Muscle layer of duodenum (tissue), 2 donors: ENCODE data around the gene KCNK5.

ENCODE experiments used
- H3K27ac ChIP-seq: one replicate; pipeline ENCODE4 v1.7.0; 2013; ENCODE audit warnings: mild to moderate bottlenecking, low read length
- H3K27me3 ChIP-seq: one replicate; pipeline ENCODE4 v1.7.0; 2013; ENCODE audit warnings: low read depth, mild to moderate bottlenecking, control low read depth, low read length
- H3K36me3 ChIP-seq, 2 donors: one replicate each; pipeline ENCODE4 v1.7.0; 2013; ENCODE audit warnings: low read length in 2 of 2, control low read depth in 1 of 2, mild to moderate bottlenecking in 1 of 2; ENCODE audit not compliant: insufficient read depth in 2 of 2, control insufficient read depth in 1 of 2
- H3K4me1 ChIP-seq, 2 donors: one replicate each; pipeline ENCODE4 v1.7.0; 2013; ENCODE audit warnings: low read length in 2 of 2, mild to moderate bottlenecking in 2 of 2, control low read depth in 1 of 2, moderate library complexity in 1 of 2; ENCODE audit not compliant: insufficient read depth in 2 of 2, control insufficient read depth in 1 of 2
- H3K4me3 ChIP-seq, 2 donors: one replicate each; pipeline ENCODE4 v1.7.0; 2013; ENCODE audit warnings: low read length in 2 of 2, low read depth in 1 of 2, mild to moderate bottlenecking in 1 of 2
- H3K9me3 ChIP-seq, 2 donors: one replicate each; pipeline ENCODE4 v1.7.0; 2013; ENCODE audit warnings: low read length in 2 of 2, control low read depth in 1 of 2, mild to moderate bottlenecking in 1 of 2; ENCODE audit not compliant: control insufficient read depth in 1 of 2
- donor health status: healthy.

Gene KCNK5

GRCh38 chr6:39184906-39185580 lies 44.2 kb downstream of the KCNK5 start:
- Histone ChIP-seq H3K4me3 (no peak overlapping the region), H3K27ac (peak overlapping the region; percentile 69), H3K4me1 (no peaks in the 10 kb centered on the region), H3K27me3 (no peaks in the 10 kb centered on the region), H3K36me3 (no peaks in the 10 kb centered on the region), H3K9me3 (no peaks in the 10 kb centered on the region)

- Histone ChIP-seq H3K27me3 (no peaks in the 10 kb centered on the region), H3K4me1 (no peaks in the 10 kb centered on the region), H3K4me3 (no peak overlapping the region), H3K36me3 (no peaks in the 10 kb centered on the region), H3K27ac (no peak overlapping the region), H3K9me3 (peaks cover 0 to 2% of the 10 kb centered on the region in 2 donors)
Measured at GRCh38 chr6:39182604-39183003, 46.7 kb downstream of the KCNK5 start.

DNA sequence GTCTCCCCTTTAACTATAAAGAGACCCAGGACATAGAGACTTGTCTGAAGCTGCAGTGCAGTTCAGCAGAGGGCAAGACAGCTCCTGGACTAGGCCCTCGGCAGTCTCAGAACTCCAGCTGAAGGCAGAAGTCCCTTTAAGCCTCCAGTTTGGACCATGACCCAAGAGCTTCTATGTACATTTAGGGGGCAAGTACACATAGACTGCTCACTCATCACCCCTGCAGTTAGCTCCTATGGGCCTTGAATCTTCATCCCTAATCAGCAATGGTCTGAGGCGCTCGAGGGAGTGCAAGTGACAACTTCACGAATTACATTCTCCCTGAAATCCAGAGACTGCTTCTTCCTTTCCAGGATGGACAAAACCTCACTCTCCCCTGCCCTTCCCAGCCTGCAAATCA lies 47.4 kb downstream of the KCNK5 start:
- H3K9me3 ChIP-seq, result peaks cover 0 to 6% of the 10 kb centered on the region in 2 donors
- H3K4me1 ChIP-seq, result no peaks in the 10 kb centered on the region
- H3K27ac ChIP-seq, result no peak overlapping the region
- no peaks in the 10 kb centered on the region for H3K36me3 ChIP-seq
- no peak overlapping the region for H3K4me3 ChIP-seq
- no peaks in the 10 kb centered on the region for H3K27me3 ChIP-seq

- Histone ChIP-seq H3K4me1 (no peaks in the 10 kb centered on the region), H3K27me3 (no peaks in the 10 kb centered on the region), H3K36me3 (no peaks in the 10 kb centered on the region)
Measured at GRCh38 chr6:39181333-39181732, 47.9 kb downstream of the KCNK5 start.

DNA sequence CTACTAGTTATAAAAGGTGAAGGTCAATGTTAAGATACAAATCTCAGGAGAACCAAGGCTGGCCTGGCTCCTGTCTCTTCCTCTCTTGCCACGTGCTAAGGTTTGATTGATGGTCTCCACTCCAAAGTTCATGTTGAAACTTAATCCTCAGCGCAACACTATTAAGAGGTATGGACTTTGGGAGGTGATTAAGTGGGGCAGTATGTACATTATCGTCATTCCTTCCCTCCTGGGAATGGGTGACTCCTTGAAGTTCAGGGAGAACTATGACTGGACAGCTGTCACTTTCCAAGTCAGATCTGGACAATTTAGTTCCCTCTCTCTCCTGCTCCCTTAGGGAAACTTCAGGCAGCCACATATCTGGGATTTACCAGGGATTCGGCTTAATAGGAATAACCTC lies 50.5 kb downstream of the KCNK5 start:
- Histone ChIP-seq H3K27me3 (no peaks in the 10 kb centered on the region), H3K27ac (no peak overlapping the region)

More at GRCh38 chr6:39181333-39181732, 47.9 kb downstream of the KCNK5 start:
- Histone ChIP-seq H3K4me3 (no peak overlapping the region), H3K9me3 (peaks cover 0 to 6% of the 10 kb centered on the region in 2 donors), H3K27ac (no peak overlapping the region)

GRCh38 chr6:39178235-39178634 lies 51.0 kb downstream of the KCNK5 start:
- H3K9me3 ChIP-seq, result peaks cover 0 to 6% of the 10 kb centered on the region in 2 donors
- no peaks in the 10 kb centered on the region for H3K36me3 ChIP-seq
- H3K27me3 ChIP-seq, result no peaks in the 10 kb centered on the region
- H3K4me3 ChIP-seq, result no peak overlapping the region
- H3K27ac ChIP-seq, result no peak overlapping the region
- no peaks in the 10 kb centered on the region for H3K4me1 ChIP-seq

More for the DNA sequence above, 50.5 kb downstream of the KCNK5 start:
- no peak overlapping the region for H3K4me3 ChIP-seq
- H3K36me3 ChIP-seq, result no peaks in the 10 kb centered on the region
- H3K9me3 ChIP-seq, result peaks cover 0 to 6% of the 10 kb centered on the region in 2 donors
- no peaks in the 10 kb centered on the region for H3K4me1 ChIP-seq

GRCh38 chr6:39177130-39177529 lies 52.1 kb downstream of the KCNK5 start:
- H3K9me3 ChIP-seq, result peaks cover 0 to 6% of the 10 kb centered on the region in 2 donors
- no peaks in the 10 kb centered on the region for H3K27me3 ChIP-seq
- peak overlapping the region in 1 of 2 donors; percentile 35 for H3K4me3 ChIP-seq
- no peaks in the 10 kb centered on the region for H3K36me3 ChIP-seq
- H3K4me1 ChIP-seq, result no peaks in the 10 kb centered on the region
- H3K27ac ChIP-seq, result no peak overlapping the region

- H3K36me3 ChIP-seq, result no peaks in the 10 kb centered on the region
- H3K4me3 ChIP-seq, result no peak overlapping the region
- H3K27ac ChIP-seq, result no peak overlapping the region
- no peaks in the 10 kb centered on the region for H3K4me1 ChIP-seq
- peaks cover 0 to 12% of the 10 kb centered on the region in 2 donors for H3K9me3 ChIP-seq
- H3K27me3 ChIP-seq, result no peaks in the 10 kb centered on the region
Measured at GRCh38 chr6:39173270-39173669, 56.0 kb downstream of the KCNK5 start.

GRCh38 chr6:39172377-39172757 lies 56.9 kb downstream of the KCNK5 start:
- H3K27me3 ChIP-seq, result no peaks in the 10 kb centered on the region
- peaks cover 0 to 8% of the 10 kb centered on the region in 2 donors for H3K9me3 ChIP-seq
- H3K36me3 ChIP-seq, result no peaks in the 10 kb centered on the region
- no peak overlapping the region for H3K27ac ChIP-seq
- no peaks in the 10 kb centered on the region for H3K4me1 ChIP-seq
- no peak overlapping the region for H3K4me3 ChIP-seq

GRCh38 chr6:39171489-39172376 lies 57.5 kb downstream of the KCNK5 start:
- H3K9me3 ChIP-seq, result peaks cover 0 to 5% of the 10 kb centered on the region in 2 donors
- no peak overlapping the region for H3K4me3 ChIP-seq
- H3K36me3 ChIP-seq, result no peaks in the 10 kb centered on the region
- H3K4me1 ChIP-seq, result peaks cover 0 to 2% of the 10 kb centered on the region in 2 donors
- H3K27me3 ChIP-seq, result no peaks in the 10 kb centered on the region
- H3K27ac ChIP-seq, result no peak overlapping the region

DNA sequence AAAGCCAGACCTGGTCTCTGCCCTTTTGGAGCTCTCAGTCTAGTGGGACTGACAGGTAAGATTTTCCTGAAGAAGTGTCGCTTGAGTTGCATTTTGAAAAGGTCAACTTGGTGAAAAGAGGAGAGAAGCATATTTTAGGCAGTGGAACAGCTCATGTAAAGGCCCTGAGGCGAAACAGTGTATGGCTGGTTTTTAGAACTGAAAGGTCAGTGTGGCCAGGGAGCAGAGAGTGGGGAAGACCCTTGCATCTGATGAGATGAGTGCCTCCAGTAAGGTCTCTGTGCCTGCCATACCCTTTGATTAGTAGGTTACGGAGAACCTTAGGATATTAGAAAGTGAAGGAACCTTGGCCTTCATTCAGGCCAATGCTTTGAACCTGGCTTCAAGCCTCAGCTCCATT lies 58.4 kb downstream of the KCNK5 start:
- H3K9me3 ChIP-seq, result peaks cover 0 to 5% of the 10 kb centered on the region in 2 donors
- no peaks in the 10 kb centered on the region for H3K27me3 ChIP-seq
- H3K36me3 ChIP-seq, result no peaks in the 10 kb centered on the region
- H3K4me1 ChIP-seq, result peaks cover 0 to 3% of the 10 kb centered on the region in 2 donors
- H3K27ac ChIP-seq, result no peak overlapping the region
- no peak overlapping the region for H3K4me3 ChIP-seq
